Osteocyte (in vitro differentiated cells): Measurements from ENCODE around the gene SLC26A11. TPM values are rescaled to one million over a fixed set of nuclear protein-coding genes. Genes with fewer than 3 reads are reported as not detected.

ENCODE experiments used
- DNase-seq: peaks from one replicate; pipeline ENCODE4 v3.0.0; 2021; ENCODE audit warnings: mixed read lengths; ENCODE audit not compliant: unreplicated experiment; ENCODE audit errors: extremely low spot score
- H3K27ac Mint-ChIP-seq: one replicate; pipeline ENCODE4 v1.8.0; 2021; ENCODE audit warnings: mild to moderate bottlenecking, mixed read lengths; ENCODE audit not compliant: unreplicated experiment
- H3K27me3 Mint-ChIP-seq: one replicate; pipeline ENCODE4 v1.8.0; 2021; ENCODE audit warnings: mixed read lengths; ENCODE audit not compliant: unreplicated experiment
- H3K36me3 Mint-ChIP-seq: one replicate; pipeline ENCODE4 v1.8.0; 2021; ENCODE audit warnings: mixed read lengths; ENCODE audit not compliant: unreplicated experiment
- H3K4me1 Mint-ChIP-seq: one replicate; pipeline ENCODE4 v1.8.0; 2021; ENCODE audit warnings: mixed read lengths; ENCODE audit not compliant: unreplicated experiment
- H3K4me3 Mint-ChIP-seq: one replicate; pipeline ENCODE4 v1.8.0; 2021; ENCODE audit warnings: mild to moderate bottlenecking, moderate library complexity, mixed read lengths; ENCODE audit not compliant: unreplicated experiment
- H3K9me3 Mint-ChIP-seq: one replicate; pipeline ENCODE4 v1.8.0; 2021; ENCODE audit warnings: mixed read lengths; ENCODE audit not compliant: unreplicated experiment
- CTCF ChIP-seq: fragments of 200-600 bp; sonication (generic); IDR thresholded peaks from 2 replicates; pipeline ENCODE4 v1.5.0; 2021; ENCODE audit warnings: antibody characterized with exemption, mild to moderate bottlenecking, moderate library complexity
- total RNA-seq: library from RNA; stranded (reverse); gene quantifications from 2 replicates; pipeline ENCODE4 v1.2.1, GENCODE V29; 2021

SLC26A11 gene
- total RNA-seq, 1 donor from 2014 or later: 34.7 TPM

- H3K4me1 Mint-ChIP-seq: peaks cover 3% of the 10 kb centered on the region
Observed at GRCh38 chr17:80201446-80201845, 18.8 kb upstream of the SLC26A11 start.

GRCh38 chr17:80202197-80202596, 18.0 kb upstream of the SLC26A11 start:
- H3K4me3 Mint-ChIP-seq: no peak overlapping the region
- H3K9me3 Mint-ChIP-seq: no peaks in the 10 kb centered on the region
- H3K4me1 Mint-ChIP-seq: peaks cover 3% of the 10 kb centered on the region
- no peak for DNase-seq
- TF ChIP-seq CTCF: no peak
- H3K36me3 Mint-ChIP-seq: no peaks in the 10 kb centered on the region
- no peak overlapping the region for H3K27ac Mint-ChIP-seq
- no peaks in the 10 kb centered on the region for H3K27me3 Mint-ChIP-seq

More at GRCh38 chr17:80201446-80201845, 18.8 kb upstream of the SLC26A11 start:
- no peaks in the 10 kb centered on the region for H3K9me3 Mint-ChIP-seq
- H3K4me3 Mint-ChIP-seq: no peak overlapping the region
- DNase-seq: no peak
- no peak overlapping the region for H3K27ac Mint-ChIP-seq
- TF ChIP-seq CTCF: no peak
- no peaks in the 10 kb centered on the region for H3K36me3 Mint-ChIP-seq
- H3K27me3 Mint-ChIP-seq: no peaks in the 10 kb centered on the region

GRCh38 chr17:80203471-80203963, 16.7 kb upstream of the SLC26A11 start:
- no peak overlapping the region for H3K27ac Mint-ChIP-seq
- H3K4me1 Mint-ChIP-seq: no peaks in the 10 kb centered on the region
- no peaks in the 10 kb centered on the region for H3K27me3 Mint-ChIP-seq
- no peaks in the 10 kb centered on the region for H3K9me3 Mint-ChIP-seq
- no peak for TF ChIP-seq CTCF
- no peak for DNase-seq
- no peak overlapping the region for H3K4me3 Mint-ChIP-seq
- H3K36me3 Mint-ChIP-seq: no peaks in the 10 kb centered on the region

- no peaks in the 10 kb centered on the region for H3K27me3 Mint-ChIP-seq
- no peaks in the 10 kb centered on the region for H3K36me3 Mint-ChIP-seq
- DNase-seq: no peak
- no peak overlapping the region for H3K27ac Mint-ChIP-seq
- H3K9me3 Mint-ChIP-seq: no peaks in the 10 kb centered on the region
- H3K4me3 Mint-ChIP-seq: no peak overlapping the region
- no peaks in the 10 kb centered on the region for H3K4me1 Mint-ChIP-seq
- TF ChIP-seq CTCF: no peak
Observed at GRCh38 chr17:80204626-80205468, 15.4 kb upstream of the SLC26A11 start.

- Mint-ChIP-seq H3K27me3 (no peaks in the 10 kb centered on the region), H3K4me1 (no peaks in the 10 kb centered on the region), H3K36me3 (peaks cover 9% of the 10 kb centered on the region), H3K9me3 (no peaks in the 10 kb centered on the region), H3K27ac (no peak overlapping the region), H3K4me3 (no peak overlapping the region)
- no peak for TF ChIP-seq CTCF
- no peak for DNase-seq
Observed at GRCh38 chr17:80205811-80206210, 14.4 kb upstream of the SLC26A11 start.
